Measurements from ENCODE around the gene PAQR4.

DNA sequence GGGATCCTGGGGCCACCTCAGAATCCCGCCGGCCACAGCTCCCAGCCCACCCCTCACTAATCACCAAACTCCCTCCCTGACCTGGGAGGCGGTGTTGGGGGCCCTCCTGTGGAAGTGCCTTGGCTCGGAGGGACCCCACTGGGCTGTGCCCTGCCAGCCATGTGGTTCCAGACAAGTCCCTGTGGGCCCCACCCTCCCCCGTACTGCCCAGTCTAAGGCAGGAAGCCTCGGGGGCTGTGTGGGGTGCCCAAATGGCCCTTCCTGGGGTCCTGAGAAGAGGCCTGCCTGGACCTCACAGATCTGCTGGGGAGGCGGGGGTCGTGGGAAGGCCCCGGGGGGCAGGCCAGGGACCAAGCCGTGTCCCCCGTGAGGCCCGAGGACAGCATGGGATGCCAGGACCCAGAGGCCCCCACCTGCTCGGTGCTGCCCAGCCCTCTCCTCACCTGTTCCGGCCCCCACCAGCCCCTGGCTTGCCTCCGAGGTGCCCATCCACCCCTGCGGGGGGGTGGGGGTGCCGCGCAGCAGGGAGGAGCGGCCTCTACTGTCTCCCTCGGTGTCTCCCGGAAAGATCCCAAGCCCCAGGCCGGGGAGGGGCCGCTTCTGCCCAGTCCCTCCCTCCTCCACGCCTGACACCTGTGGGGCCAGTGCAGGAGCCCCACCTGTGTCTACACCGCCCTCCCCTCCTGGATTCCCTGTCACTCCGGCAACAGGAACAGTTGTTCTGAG lies 14.3 kb upstream of the PAQR4 start:
- TF ChIP-seq POLR2A (IDR thresholded peaks at IDR 0.05), result no peak
- TF ChIP-seq, protein P1, sequence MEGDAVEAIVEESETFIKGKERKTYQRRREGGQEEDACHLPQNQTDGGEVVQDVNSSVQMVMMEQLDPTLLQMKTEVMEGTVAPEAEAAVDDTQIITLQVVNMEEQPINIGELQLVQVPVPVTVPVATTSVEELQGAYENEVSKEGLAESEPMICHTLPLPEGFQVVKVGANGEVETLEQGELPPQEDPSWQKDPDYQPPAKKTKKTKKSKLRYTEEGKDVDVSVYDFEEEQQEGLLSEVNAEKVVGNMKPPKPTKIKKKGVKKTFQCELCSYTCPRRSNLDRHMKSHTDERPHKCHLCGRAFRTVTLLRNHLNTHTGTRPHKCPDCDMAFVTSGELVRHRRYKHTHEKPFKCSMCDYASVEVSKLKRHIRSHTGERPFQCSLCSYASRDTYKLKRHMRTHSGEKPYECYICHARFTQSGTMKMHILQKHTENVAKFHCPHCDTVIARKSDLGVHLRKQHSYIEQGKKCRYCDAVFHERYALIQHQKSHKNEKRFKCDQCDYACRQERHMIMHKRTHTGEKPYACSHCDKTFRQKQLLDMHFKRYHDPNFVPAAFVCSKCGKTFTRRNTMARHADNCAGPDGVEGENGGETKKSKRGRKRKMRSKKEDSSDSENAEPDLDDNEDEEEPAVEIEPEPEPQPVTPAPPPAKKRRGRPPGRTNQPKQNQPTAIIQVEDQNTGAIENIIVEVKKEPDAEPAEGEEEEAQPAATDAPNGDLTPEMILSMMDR (IDR thresholded peaks at IDR 0.05), result no peak
- TF ChIP-seq POLR2AphosphoS5 (IDR thresholded peaks at IDR 0.05), result no peak
- TF ChIP-seq EP300 (IDR thresholded peaks at IDR 0.05), result no peak

Data from gastroesophageal sphincter (tissue), 3 donors.